Neutrophil (primary cell): ENCODE data around the gene SLC7A6OS.

Experiments used
- H3K27ac ChIP-seq: fragments of 200-600 bp; sonication (generic); 2 replicates; pipeline ENCODE4 v1.5.1; 2016; ENCODE audit warnings: mild to moderate bottlenecking, moderate library complexity
- H3K27me3 ChIP-seq: fragments of 200-600 bp; sonication (generic); 2 replicates; pipeline ENCODE4 v1.6.0; 2016; ENCODE audit warnings: mild to moderate bottlenecking
- H3K36me3 ChIP-seq: fragments of 200-600 bp; sonication (generic); 2 replicates; pipeline ENCODE4 v1.5.1; 2017
- H3K4me1 ChIP-seq, 2 experiments: fragments of 200-600 bp in 1 of 2; sonication (generic) in 1 of 2; 1 replicate in 1 of 2; 2 replicates in 1 of 2; pipeline versions ENCODE4 v1.5.1 to v1.6.1; 2013 to 2016; ENCODE audit warnings: low read depth in 1 of 2, low read length in 1 of 2, mild to moderate bottlenecking in 1 of 2, moderate library complexity in 1 of 2; ENCODE audit not compliant: control insufficient read depth in 1 of 2, insufficient read depth in 1 of 2
- H3K4me3 ChIP-seq, 2 experiments: fragments of 200-600 bp in 1 of 2; sonication (generic) in 1 of 2; 1 replicate in 1 of 2; 2 replicates in 1 of 2; pipeline ENCODE4 v1.5.1; 2013 to 2016; ENCODE audit warnings: low read depth in 1 of 2, low read length in 1 of 2, mild to moderate bottlenecking in 1 of 2, moderate library complexity in 1 of 2
- H3K9me3 ChIP-seq: fragments of 200-600 bp; sonication (generic); 2 replicates; pipeline ENCODE4 v1.5.1; 2016
- TF ChIP-seq, protein P1 (sequence below): fragments of 200-600 bp; sonication (generic); IDR thresholded peaks from 2 replicates; pipeline ENCODE4 v1.5.1; 2016; ENCODE audit warnings: antibody characterized with exemption

SLC7A6OS gene

DNA sequence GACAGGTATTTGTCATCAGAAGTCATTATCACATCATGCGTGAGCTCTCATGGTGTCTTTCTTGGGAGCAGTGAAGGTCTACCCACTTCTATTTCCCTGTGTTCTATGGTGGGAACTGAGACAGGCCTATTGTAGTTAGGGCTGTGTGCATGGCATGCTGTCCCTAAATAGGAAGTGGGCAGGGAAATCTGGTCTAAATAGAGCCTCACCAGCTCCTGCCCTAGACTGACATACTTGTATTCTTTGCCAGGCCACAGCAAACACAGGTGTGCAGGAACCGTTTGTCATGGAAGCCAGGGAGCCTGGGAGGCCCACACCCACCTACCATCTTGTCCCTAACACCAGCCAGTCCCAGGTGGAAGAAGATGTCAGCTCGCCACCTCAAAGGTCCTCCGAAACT, 36.3 kb downstream of the SLC7A6OS start:
- no peak overlapping the region for H3K4me3 ChIP-seq
- H3K27ac ChIP-seq = no peak overlapping the region

DNA sequence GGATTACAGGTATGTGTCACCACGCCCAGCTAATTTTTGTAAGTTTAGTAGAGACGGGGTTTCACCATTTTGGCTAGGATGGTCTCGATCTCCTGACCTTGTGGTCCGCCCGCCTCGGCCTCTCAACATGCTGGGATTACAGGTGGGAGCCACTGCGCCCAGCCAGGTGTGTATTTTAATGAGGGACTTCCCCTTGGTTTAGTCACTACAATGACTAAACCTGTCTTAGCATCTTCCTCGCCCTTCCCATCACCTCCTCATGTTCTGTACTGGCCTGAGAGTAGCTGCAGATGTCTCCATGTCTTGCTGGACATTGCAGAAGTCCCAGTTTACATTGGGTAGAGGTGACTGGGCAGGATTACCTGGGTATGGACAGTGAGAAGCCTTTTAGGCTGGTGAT, 36.9 kb downstream of the SLC7A6OS start:
- no peaks in the 10 kb centered on the region for H3K4me1 ChIP-seq
- TF ChIP-seq, protein P1, sequence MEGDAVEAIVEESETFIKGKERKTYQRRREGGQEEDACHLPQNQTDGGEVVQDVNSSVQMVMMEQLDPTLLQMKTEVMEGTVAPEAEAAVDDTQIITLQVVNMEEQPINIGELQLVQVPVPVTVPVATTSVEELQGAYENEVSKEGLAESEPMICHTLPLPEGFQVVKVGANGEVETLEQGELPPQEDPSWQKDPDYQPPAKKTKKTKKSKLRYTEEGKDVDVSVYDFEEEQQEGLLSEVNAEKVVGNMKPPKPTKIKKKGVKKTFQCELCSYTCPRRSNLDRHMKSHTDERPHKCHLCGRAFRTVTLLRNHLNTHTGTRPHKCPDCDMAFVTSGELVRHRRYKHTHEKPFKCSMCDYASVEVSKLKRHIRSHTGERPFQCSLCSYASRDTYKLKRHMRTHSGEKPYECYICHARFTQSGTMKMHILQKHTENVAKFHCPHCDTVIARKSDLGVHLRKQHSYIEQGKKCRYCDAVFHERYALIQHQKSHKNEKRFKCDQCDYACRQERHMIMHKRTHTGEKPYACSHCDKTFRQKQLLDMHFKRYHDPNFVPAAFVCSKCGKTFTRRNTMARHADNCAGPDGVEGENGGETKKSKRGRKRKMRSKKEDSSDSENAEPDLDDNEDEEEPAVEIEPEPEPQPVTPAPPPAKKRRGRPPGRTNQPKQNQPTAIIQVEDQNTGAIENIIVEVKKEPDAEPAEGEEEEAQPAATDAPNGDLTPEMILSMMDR = no peak
- no peak overlapping the region for H3K4me3 ChIP-seq
- H3K36me3 ChIP-seq = no peaks in the 10 kb centered on the region
- H3K27ac ChIP-seq = no peak overlapping the region
- no peaks in the 10 kb centered on the region for H3K9me3 ChIP-seq
- no peaks in the 10 kb centered on the region for H3K27me3 ChIP-seq

More for the DNA sequence above, 36.3 kb downstream of the SLC7A6OS start:
- Histone ChIP-seq H3K36me3 (no peaks in the 10 kb centered on the region), H3K27me3 (no peaks in the 10 kb centered on the region), H3K4me1 (no peaks in the 10 kb centered on the region), H3K9me3 (no peaks in the 10 kb centered on the region)
- TF ChIP-seq, protein P1 = no peak

DNA sequence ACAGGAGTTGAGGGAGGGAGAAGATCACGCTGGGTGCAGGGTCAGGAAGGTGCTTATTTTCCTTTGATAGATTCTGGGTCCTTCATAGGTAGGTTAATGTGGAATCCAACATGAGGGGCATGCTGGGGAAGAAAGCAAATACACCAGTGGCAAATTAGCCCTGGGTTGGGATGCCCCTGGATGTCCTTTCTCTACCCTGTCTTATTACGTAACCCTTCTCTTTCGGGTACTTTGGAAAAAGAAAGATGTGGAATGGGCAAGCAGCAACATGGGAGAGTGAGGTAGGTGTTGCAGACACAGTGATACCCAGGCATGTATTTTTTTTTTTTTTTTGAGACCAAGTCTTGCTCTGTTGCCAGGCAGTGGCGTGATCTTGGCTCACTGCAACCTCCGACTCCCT, 37.3 kb downstream of the SLC7A6OS start:
- Histone ChIP-seq H3K4me3 (no peak overlapping the region), H3K9me3 (no peaks in the 10 kb centered on the region), H3K36me3 (no peaks in the 10 kb centered on the region), H3K27me3 (no peaks in the 10 kb centered on the region), H3K4me1 (no peaks in the 10 kb centered on the region), H3K27ac (no peak overlapping the region)
- TF ChIP-seq, protein P1 = no peak

DNA sequence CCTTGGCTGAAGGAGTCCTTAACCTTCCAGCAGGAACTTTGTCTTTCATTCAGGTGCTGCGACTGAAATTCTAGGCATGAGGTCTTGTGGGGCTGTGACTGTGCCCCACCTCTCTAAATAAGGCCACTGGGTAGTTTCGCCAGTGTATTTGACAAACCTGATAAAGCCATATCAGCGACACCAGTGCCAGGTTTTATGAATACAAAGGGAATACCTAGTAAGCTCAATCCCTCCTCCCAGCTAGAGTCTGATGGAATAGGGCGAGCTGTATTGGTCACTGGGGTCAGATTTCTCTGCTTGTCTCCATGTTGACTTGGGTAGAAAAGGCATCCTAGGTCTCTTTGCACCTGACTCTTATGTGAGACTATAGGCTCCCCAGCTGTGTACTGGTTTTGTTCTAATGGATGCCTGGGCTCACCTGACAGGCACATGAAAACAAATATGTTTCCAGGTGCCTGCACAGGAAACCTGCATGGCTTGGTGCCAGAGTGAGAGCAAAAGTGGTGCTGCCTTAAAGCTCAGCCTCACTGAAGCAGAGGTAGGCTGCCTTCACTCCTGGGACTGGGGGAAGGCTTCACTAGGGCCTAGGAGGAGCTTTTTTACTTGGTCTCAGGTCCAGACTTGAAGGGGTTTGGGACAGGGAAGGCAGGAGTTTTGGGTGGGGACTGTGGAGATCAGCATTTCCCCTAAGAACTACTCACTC, 38.1 kb downstream of the SLC7A6OS start:
- no peak overlapping the region for H3K4me3 ChIP-seq

DNA sequence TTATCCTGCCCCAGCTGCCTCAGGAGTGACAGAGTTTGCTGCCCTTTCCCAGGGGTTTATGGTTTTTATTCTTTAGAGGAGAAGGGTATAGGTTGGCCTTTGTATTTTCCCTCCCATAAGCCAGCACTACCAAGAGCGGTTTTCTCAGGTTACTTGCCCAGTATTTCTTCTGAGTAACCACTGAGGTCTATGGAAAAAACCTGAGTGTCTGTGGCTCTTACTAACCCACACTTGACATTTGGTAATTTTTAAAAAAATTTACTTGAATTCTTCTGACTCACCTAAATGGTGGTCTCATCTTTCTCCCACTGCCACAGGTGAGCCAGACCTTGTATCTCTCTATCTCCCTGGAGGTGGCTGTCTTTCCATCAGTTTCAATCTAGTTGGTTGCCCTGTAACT, 40.4 kb downstream of the SLC7A6OS start:
- no peak overlapping the region for H3K4me3 ChIP-seq
- H3K9me3 ChIP-seq = no peaks in the 10 kb centered on the region
- TF ChIP-seq, protein P1 = no peak
- no peak overlapping the region for H3K27ac ChIP-seq
- no peaks in the 10 kb centered on the region for H3K27me3 ChIP-seq
- H3K4me1 ChIP-seq = peaks cover 4 to 5% of the 10 kb centered on the region in 2 experiments
- no peaks in the 10 kb centered on the region for H3K36me3 ChIP-seq

More for the DNA sequence above, 38.1 kb downstream of the SLC7A6OS start:
- no peak overlapping the region for H3K27ac ChIP-seq
- no peaks in the 10 kb centered on the region for H3K36me3 ChIP-seq
- TF ChIP-seq, protein P1 = no peak
- no peaks in the 10 kb centered on the region for H3K27me3 ChIP-seq
- H3K9me3 ChIP-seq = no peaks in the 10 kb centered on the region
- no peaks in the 10 kb centered on the region for H3K4me1 ChIP-seq
